ENCODE results near the gene KIAA1217.

- TF ChIP-seq CTCF (IDR thresholded peaks at IDR 0.05) (no peak), POLR2A (IDR thresholded peaks at IDR 0.05) (no peak)
Observed at GRCh38 chr10:24163485-24163884, 45.5 kb upstream of the KIAA1217 start.

Measured in thyroid gland (tissue), 4 donors.